ENCODE results near the gene GPR84.

GRCh38 chr12:54369597-54370131, 5.4 kb upstream of the GPR84 start:
- no peak for TF ChIP-seq CTCF (IDR thresholded peaks at IDR 0.05)
- TF ChIP-seq EZH2 (IDR thresholded peaks at IDR 0.05; ENCODE audit: borderline replicate concordance, insufficient read depth, low read depth, low read length, poor library complexity, severe bottlenecking): no peak
